IMR-90 (cell line): ENCODE data around the gene TXNRD1. TPM values are rescaled to one million over a fixed set of nuclear protein-coding genes. Genes with fewer than 3 reads are reported as not detected.

ENCODE experiments used
- ATAC-seq: fragments of 200-7000 bp; cut with Tn5 transposase; 2 replicates; pipeline ENCODE4 v1.9.1; 2020; ENCODE audit warnings: low read depth, mild to moderate bottlenecking, moderate library complexity
- BruUV-seq: library from RNA; stranded (reverse); fragments of 400-500 nt; replicated peaks from 2 replicates; lab custom pipeline; 2021; lab: Mats Ljungman, UMichigan
- CTCF ChIA-PET: fragments of 300-600 bp; formaldehyde crosslinking; extraction: SDS; loops from one replicate; lab custom pipeline; 2021; ENCODE audit warnings: antibody characterized with exemption; lab: Yijun Ruan, JAX
- POLR2A ChIA-PET: fragments of 300-600 bp; sonication (Branson Sonifier 250); formaldehyde crosslinking; loops from one replicate; lab custom pipeline; 2022; ENCODE audit warnings: antibody characterized with exemption; ENCODE audit not compliant: unreplicated experiment; lab: Charles Lee
- DNase-seq: peaks from one replicate; pipeline ENCODE4 v3.0.0; 2013
- H2AFZ ChIP-seq: replicated peaks from 2 replicates; pipeline ENCODE3; 2013; ENCODE audit warnings: low read length, mild to moderate bottlenecking; ENCODE audit not compliant: poor library complexity
- H2AK5ac ChIP-seq: 2 replicates; pipeline ENCODE4 v1.6.1; 2013; ENCODE audit warnings: low read depth, low read length, inconsistent platforms
- H2AK9ac ChIP-seq: replicated peaks from 2 replicates; pipeline ENCODE3; 2013; ENCODE audit warnings: mild to moderate bottlenecking, low read depth, low read length, moderate library complexity; ENCODE audit not compliant: poor library complexity
- H2BK120ac ChIP-seq: 2 replicates; pipeline ENCODE4 v1.6.1; 2013; ENCODE audit warnings: low read depth, low read length, inconsistent platforms
- H2BK15ac ChIP-seq: 3 replicates; pipeline ENCODE4 v1.6.1; 2013; ENCODE audit warnings: low read depth, low read length, inconsistent platforms
- H2BK20ac ChIP-seq: 2 replicates; pipeline ENCODE4 v1.6.1; 2013; ENCODE audit warnings: low read depth, mild to moderate bottlenecking, inconsistent platforms, low read length, moderate library complexity
- H2BK5ac ChIP-seq: 2 replicates; pipeline ENCODE4 v1.6.1; 2013; ENCODE audit warnings: mild to moderate bottlenecking, low read depth, low read length, inconsistent platforms; ENCODE audit not compliant: poor library complexity, severe bottlenecking
- H3K14ac ChIP-seq: replicated peaks from 2 replicates; pipeline ENCODE4 v1.6.1; 2013; ENCODE audit warnings: low read depth, low read length, inconsistent platforms
- H3K18ac ChIP-seq: 2 replicates; pipeline ENCODE4 v1.6.1; 2013; ENCODE audit warnings: low read depth, low read length, control low read depth
- H3K23ac ChIP-seq: 2 replicates; pipeline ENCODE4 v1.6.1; 2013; ENCODE audit warnings: low read depth, low read length, inconsistent platforms
- H3K27ac ChIP-seq: 2 replicates; pipeline ENCODE4 v1.5.1; 2013; ENCODE audit warnings: mild to moderate bottlenecking, control low read depth, low read length; ENCODE audit not compliant: insufficient read depth
- H3K27me3 ChIP-seq: 2 replicates; pipeline ENCODE4 v1.6.1; 2013; ENCODE audit warnings: low read length; ENCODE audit not compliant: control insufficient read depth, insufficient read depth
- H3K36me3 ChIP-seq: 2 replicates; pipeline ENCODE4 v1.6.1; 2013; ENCODE audit warnings: low read length, mixed read lengths; ENCODE audit not compliant: control insufficient read depth, insufficient read depth
- H3K4ac ChIP-seq: 2 replicates; pipeline ENCODE4 v1.6.1; 2013; ENCODE audit warnings: low read depth, low read length, inconsistent platforms
- H3K4me1 ChIP-seq: 2 replicates; pipeline ENCODE4 v1.6.1; 2013; ENCODE audit warnings: low read length, mixed read lengths; ENCODE audit not compliant: control insufficient read depth, insufficient read depth
- H3K4me2 ChIP-seq: 2 replicates; pipeline ENCODE4 v1.6.1; 2013; ENCODE audit warnings: low read depth, mild to moderate bottlenecking, control low read depth, low read length, moderate library complexity
- H3K4me3 ChIP-seq: 2 replicates; pipeline ENCODE4 v1.5.1; 2013; ENCODE audit warnings: low read depth, mild to moderate bottlenecking, control low read depth, low read length, moderate library complexity; ENCODE audit not compliant: insufficient read depth
- H3K56ac ChIP-seq: 2 replicates; pipeline ENCODE4 v1.6.1; 2013; ENCODE audit warnings: low read length, inconsistent platforms; ENCODE audit not compliant: insufficient read depth; ENCODE audit errors: extremely low read depth
- H3K79me1 ChIP-seq, 2 experiments: 2 replicates each; pipeline ENCODE4 v1.6.1; 2013; ENCODE audit warnings: low read length in 2 of 2, inconsistent platforms in 1 of 2, low read depth in 1 of 2
- H3K9ac ChIP-seq: 2 replicates; pipeline ENCODE4 v1.6.1; 2013; ENCODE audit warnings: low read depth, low read length, control low read depth
- H3K9me1 ChIP-seq: 2 replicates; pipeline ENCODE4 v1.6.1; 2013; ENCODE audit warnings: low read length, inconsistent platforms; ENCODE audit not compliant: insufficient read depth
- H3K9me3 ChIP-seq: 2 replicates; pipeline ENCODE4 v1.6.1; 2013; ENCODE audit warnings: low read length; ENCODE audit not compliant: control insufficient read depth, insufficient read depth
- H4K20me1 ChIP-seq: 2 replicates; pipeline ENCODE4 v1.6.1; 2013; ENCODE audit warnings: low read length, inconsistent platforms; ENCODE audit not compliant: insufficient read depth
- H4K5ac ChIP-seq: 2 replicates; pipeline ENCODE4 v1.6.1; 2013; ENCODE audit warnings: mild to moderate bottlenecking, low read depth, low read length, control low read depth
- H4K8ac ChIP-seq, 2 experiments: 2 replicates each; pipeline ENCODE4 v1.6.1; 2013; ENCODE audit warnings: low read depth in 2 of 2, low read length in 2 of 2, control low read depth in 1 of 2, inconsistent platforms in 1 of 2
- H4K91ac ChIP-seq: 2 replicates; pipeline ENCODE4 v1.6.1; 2013; ENCODE audit warnings: low read depth, low read length, inconsistent platforms; ENCODE audit not compliant: insufficient read depth
- NFE2L2 ChIP-seq: fragments of 150-350 bp; IDR thresholded peaks from 2 replicates; pipeline ENCODE4 v1.6.1; 2016; ENCODE audit warnings: low read depth, mild to moderate bottlenecking, low read length
- RCOR1 ChIP-seq: IDR thresholded peaks from 2 replicates; pipeline ENCODE4 v1.6.1; 2012; ENCODE audit warnings: mild to moderate bottlenecking, low read length, improper control_type of control experiment; ENCODE audit not compliant: insufficient replicate concordance
- SMC3 ChIP-seq: fragments of 150-350 bp; IDR thresholded peaks from 2 replicates; pipeline ENCODE4 v1.6.1; 2016; ENCODE audit warnings: low read depth, mild to moderate bottlenecking, antibody characterized with exemption, low read length, moderate library complexity
- WGBS, 2 experiments: methylation state at CpG; one replicate each; pipeline versions ENCODE4 v1.1.5 to v1.1.7; 2013; ENCODE audit warnings: missing lambda C conversion rate in 2 of 2; ENCODE audit not compliant: insufficient read length in 1 of 2; ENCODE audit errors: extremely low coverage in 2 of 2; 5-methylcytosine and 5-hydroxymethylcytosine counted together
- dilution Hi-C: fragments of 300-500 bp; cut with HindIII; formaldehyde crosslinking; loops from one replicate; pipeline ENCODE4 v1.14.3; 2018; ENCODE audit warnings: low sequenced_read_pairs; ENCODE audit not compliant: unreplicated experiment
- in situ Hi-C: fragments of 300-500 bp; cut with MboI; formaldehyde crosslinking; loops from 3 replicates; pipeline ENCODE4 v1.14.3; 2019; ENCODE audit warnings: low sequenced_read_pairs, inconsistent platforms, mixed read lengths
- intact Hi-C: fragments of 100-400 bp; cut with micrococcal nuclease; formaldehyde crosslinking; loops from 2 replicates; pipeline ENCODE4 v1.10.0; 2022
- polyA plus RNA-seq, 3 experiments: library from polyadenylated mRNA; depleted of rRNA; stranded (reverse); fragments of >200 nt; gene quantifications; 2 replicates each; pipeline ENCODE4 v1.2.3, GENCODE V29; 2012; ENCODE audit warnings: low replicate concordance in 1 of 3
- total RNA-seq: library from RNA; depleted of rRNA; stranded (reverse); fragments of >200 nt; gene quantifications from 2 replicates; pipeline ENCODE4 v1.2.3, GENCODE V29; 2012
- TF ChIP-seq, protein P1 (sequence below): fragments of 150-350 bp; IDR thresholded peaks from 2 replicates; pipeline ENCODE4 v1.6.1; 2016; ENCODE audit warnings: low read depth, mild to moderate bottlenecking, low read length, moderate library complexity, borderline replicate concordance

TXNRD1 gene
- total and polyA plus RNA-seq, 2 of the 4 experiments (the other 2 are of a cell fraction), result 379 to 582 TPM

- H3K14ac ChIP-seq, result no peak overlapping the region; the same call in 1 of the 2 replicates
- H3K56ac ChIP-seq, result no peak overlapping the region
- peak overlapping the region; percentile 81; the same call in 1 of the 2 replicates for H3K27ac ChIP-seq
- H2BK120ac ChIP-seq, result no peak overlapping the region
- H3K9ac ChIP-seq, result peak overlapping the region; percentile 15; the same call in 1 of the 2 replicates
- no peak overlapping the region for H2BK20ac ChIP-seq
- peaks cover 58% of the 10 kb centered on the region for H3K36me3 ChIP-seq
- H4K20me1 ChIP-seq, result peaks cover 87% of the 10 kb centered on the region
- no peak overlapping the region; the same call in 1 of the 2 replicates for H3K23ac ChIP-seq
- no peak overlapping the region for H4K91ac ChIP-seq
- peak overlapping the region in 1 of 2 experiments; percentile 21; a peak in 1 of 4 replicates for H4K8ac ChIP-seq
- H3K9me1 ChIP-seq, result peaks cover 12% of the 10 kb centered on the region
- ChIA-PET POLR2A (no interaction called here), CTCF (interaction anchor here (0.6 kb wide), 1 partner anchor 15 kb away, joined by 4 read pairs; no protein-coding TSS in a partner anchor)
- peak overlapping the region; percentile 72 for H2BK5ac ChIP-seq
- H3K4me2 ChIP-seq, result peak overlapping the region; percentile 42; the same call in 1 of the 2 replicates
- peak overlapping the region; percentile 75 for H2AK9ac ChIP-seq
- no peaks in the 10 kb centered on the region for H3K27me3 ChIP-seq
- peaks cover 30 to 61% of the 10 kb centered on the region in 2 experiments for H3K79me1 ChIP-seq
- H2AFZ ChIP-seq, result no peak overlapping the region
- H3K4me3 ChIP-seq, result no peak overlapping the region
- no TSS peak for BruUV-seq
- H3K4me1 ChIP-seq, result peaks cover 16% of the 10 kb centered on the region
- peak overlapping the region; percentile 68; the same call in 1 of the 2 replicates for H3K18ac ChIP-seq
- no peak overlapping the region for H4K5ac ChIP-seq
- 0 to 100% methylated on average over 1 of the region's 4 CpGs for WGBS, 2 experiments
- intact Hi-C loops, result no loop called here
- in situ Hi-C loops, result no loop called here
- no peak overlapping the region for H3K4ac ChIP-seq
- H2BK15ac ChIP-seq, result no peak overlapping the region
- TF ChIP-seq RCOR1 (no peak), NFE2L2 (no peak), SMC3 (no peak)
- TF ChIP-seq, protein P1, sequence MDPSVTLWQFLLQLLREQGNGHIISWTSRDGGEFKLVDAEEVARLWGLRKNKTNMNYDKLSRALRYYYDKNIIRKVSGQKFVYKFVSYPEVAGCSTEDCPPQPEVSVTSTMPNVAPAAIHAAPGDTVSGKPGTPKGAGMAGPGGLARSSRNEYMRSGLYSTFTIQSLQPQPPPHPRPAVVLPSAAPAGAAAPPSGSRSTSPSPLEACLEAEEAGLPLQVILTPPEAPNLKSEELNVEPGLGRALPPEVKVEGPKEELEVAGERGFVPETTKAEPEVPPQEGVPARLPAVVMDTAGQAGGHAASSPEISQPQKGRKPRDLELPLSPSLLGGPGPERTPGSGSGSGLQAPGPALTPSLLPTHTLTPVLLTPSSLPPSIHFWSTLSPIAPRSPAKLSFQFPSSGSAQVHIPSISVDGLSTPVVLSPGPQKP, result no peak
- H2AK5ac ChIP-seq, result no peak overlapping the region
- DNase-seq, result no peak
- dilution Hi-C loops, result no loop called here
- ATAC-seq, result no peak
- H3K9me3 ChIP-seq, result no peaks in the 10 kb centered on the region
These were observed 98.1 kb downstream of the TXNRD1 start for GRCh38 chr12:104313568-104314241.
